NCI-H146 treated with DMSO at 0.1 percent for 48 hours (cell line): ENCODE measurements around the gene SLC27A4.
A peak's percentile ranks its signal among the peaks of the same experiment; 100 is the strongest.

Source experiments
- DNase-seq: peaks from one replicate; lab custom pipeline; 2025; ENCODE audit not compliant: unreplicated experiment; lab: John Stamatoyannopoulos, UW

SLC27A4 gene

DNA sequence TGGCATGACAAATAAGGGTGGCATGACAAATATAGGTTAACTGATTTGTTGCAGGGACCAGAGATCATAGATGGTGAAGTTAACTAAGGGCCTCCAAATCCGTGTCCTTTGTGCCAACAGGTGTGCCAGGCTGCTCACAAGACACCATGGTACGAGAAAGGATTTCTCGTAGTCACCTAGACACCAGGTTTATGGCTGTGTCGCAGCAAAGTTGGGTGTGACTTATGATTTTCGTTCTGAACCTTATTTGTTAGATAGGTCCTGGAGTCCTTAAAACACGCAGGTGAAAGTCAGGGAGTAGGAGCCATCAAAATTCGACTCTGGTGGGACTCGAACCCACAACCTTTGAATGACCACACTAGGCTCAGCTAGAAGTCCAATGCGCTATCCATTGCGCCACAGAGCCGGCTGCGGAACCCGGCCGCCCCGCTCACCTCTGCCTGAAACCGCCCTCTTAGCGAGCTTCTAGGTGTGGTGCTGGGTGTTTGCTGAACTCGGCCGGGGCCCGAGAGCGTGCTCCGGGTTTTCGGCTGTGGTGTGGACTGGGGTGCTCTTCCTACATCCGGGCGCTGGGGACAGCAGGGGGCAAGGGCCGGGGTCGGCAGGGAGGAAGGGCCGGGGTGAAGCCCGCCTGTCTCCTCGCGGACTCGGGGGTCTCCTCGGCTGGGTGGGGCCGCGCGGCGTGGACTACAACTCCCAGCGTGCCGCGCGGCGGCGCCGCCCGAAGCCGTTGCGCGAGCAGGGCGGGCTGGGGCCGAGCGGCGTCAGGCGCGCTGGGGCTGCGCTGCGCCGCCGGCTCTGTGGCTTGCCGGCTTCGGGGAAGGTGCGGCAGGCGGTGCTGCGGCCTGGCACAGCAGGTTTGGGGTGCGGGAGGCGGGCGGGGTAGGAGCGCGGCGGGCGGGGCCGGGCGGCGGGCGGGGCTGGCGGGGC is at the start of gene SLC27A4:
SLC27A4 (plus strand) TSS at position 767 of the 930 bp plus-strand sequence. CDS start 2,606 bp downstream, outside the sequence.
- DNase-seq: peak; percentile 71

DNA sequence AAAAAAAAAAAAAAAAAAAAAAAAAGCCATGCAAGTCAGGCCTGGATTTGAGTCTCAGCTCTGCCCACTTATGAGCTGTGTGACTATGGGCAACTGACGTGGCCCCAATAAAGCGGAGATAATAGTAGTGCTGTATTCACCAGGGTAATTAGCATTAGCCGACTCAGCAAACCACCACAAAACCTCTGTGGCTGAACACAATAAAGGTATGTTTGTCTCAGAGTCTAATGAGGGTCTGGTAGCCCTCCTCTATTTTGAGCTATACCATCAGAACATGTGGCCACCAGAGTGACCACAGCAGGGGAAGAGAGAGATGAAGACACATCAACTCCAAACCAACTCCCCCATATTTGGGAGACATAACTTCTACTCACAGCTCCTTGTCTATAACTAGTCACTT is 48.3 kb upstream of the SLC27A4 start:
- no peak for DNase-seq

DNA sequence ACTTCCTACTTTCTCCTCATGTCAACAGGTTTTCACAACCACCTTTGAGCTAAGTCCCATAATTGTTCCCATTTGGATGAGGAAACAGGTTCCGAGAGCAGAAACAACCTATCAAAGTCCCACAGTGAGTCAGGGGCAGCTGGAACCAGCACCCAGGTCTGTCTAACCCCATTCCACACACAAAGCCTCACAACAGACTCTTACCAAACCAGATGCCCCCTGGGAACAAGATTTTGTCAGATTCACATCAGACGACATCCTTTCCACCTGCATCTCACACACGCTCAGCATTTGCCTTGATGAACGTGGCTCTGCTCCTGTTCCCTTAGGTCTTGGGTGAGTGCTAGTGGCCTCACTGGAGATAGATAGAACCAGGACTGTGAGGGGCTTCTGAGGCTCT is 47.2 kb upstream of the SLC27A4 start:
- no peak for DNase-seq

DNA sequence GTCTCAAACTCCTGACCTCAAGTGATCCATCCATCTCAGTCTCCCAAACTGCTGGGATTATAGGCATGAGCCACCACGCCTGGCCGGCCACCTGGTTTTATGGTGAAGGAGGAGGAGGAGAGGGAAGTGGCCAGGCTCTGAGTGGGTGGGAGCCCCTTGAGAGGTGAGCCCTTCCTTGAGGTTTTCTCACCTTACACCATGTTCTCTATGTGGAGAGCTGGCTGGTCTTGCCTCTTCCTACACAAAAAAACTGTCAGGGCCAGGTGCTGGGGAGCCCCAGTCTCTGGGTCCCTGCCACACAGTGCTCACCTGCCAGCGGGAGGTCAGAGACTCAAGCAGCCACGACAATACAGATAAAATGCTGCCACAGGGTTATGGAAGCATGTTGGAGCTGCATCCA is 46.2 kb upstream of the SLC27A4 start:
- no peak for DNase-seq

DNA sequence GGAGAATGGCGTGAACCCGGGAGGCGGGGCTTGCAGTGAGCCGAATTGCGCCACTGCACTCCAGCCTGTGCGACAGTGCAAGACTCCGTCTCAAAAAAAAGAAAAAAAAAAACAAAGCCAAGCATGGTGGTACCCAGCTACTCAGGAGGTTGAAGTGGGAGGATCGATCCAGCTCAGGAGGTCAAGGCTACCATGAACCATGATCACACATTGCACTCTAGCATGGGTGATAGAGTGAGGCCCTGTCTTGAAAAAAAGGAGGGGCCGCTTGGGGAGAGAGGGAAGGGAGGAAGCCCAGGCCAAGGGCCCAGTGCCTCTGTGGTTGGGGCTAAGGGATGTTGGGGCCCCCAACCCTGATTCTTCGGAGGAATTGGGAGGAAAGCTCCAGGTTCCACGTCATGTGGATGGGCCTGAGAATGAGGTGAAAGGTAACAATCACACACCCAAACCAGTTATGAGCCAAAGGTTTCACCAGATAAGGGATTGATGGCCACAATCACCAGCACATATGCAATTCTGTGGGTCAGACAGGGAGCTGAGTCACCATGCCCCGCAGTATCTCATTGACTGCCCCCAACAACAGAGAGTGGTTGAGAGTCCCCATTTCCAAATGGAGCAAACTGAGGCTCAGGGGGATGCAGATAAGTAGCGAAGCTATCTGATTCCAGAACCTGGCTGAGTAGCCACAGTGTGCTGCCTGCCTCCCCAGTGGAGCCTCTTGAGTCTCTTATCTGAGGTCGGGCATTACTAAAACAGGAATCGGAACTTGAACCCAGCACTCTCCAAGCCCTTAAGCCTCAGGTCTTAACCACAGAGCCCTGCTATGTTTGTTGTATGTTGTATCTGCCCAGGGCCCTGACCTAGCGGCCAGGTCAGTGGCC is 43.7 kb upstream of the SLC27A4 start:
- DNase-seq: no peak

DNA sequence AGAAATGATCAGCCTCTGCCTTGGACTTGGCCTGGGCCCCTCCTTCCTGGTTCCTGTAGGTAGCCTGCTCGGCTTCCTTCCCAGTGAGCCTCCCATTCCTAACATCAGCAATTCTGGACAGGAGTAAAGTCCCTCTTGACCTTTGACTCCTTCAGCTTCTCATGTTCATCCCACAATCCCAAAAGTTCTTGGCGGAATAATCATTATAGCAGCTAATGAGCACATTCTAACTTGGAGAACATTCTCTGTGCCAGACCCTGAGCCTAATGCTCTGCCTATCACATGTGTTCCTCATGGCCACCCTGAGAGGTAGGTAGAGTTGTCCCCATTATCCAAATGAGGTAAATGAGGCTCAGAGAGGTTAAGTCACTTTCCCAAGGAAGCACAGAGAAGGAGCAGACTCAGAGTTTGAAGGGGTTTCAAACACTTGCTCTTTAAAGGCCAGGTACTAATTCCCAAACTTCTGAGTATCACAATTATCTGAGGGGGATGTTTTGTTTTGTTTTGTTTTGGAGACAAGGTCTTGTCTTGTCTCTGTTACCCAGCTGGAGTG is 43.0 kb upstream of the SLC27A4 start:
- DNase-seq: no peak

DNA sequence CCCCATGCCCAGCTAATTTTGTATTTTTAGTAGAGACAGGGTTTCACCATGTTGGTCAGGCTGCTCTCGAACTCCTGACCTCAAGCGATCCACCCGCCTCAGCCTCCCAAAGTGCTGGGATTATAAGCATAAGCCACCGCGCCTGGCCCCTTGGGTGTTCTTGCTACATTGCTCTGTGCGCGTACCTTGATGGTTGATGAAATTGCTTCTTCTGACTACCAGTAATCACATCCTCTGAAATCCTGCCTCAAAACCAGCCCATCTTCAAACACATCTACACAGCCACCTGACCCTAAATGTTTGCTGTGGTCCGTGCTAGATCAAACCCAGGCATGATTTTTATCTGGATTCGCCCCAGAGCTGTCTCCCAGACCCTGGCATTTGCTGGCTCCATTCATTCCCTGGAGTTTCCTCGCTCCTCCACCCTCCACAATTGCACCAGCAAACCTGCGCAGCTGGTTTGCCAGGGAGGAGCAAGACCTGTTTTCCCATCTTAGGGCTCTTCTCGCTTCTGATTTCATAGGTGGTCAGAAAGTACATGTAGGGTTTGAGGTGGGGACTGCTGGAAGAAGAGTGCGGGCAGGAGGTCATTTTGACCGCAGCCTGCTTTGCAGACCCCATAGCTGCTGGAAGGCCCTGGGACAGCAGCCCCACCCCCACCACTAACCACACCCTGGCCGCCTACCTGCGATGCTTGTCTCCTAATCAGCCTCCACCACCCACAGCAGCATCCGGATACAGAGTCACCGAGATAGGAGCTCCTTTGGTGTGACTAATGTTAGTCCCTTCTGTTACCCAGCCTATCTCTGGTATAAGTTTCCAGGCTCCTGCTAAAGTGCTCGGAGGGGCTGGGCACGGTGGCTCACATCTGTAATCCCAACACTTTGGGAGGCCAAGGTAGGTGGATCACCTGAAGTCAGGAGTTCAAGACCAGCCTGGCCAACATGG is 41.5 kb upstream of the SLC27A4 start:
- no peak for DNase-seq

DNA sequence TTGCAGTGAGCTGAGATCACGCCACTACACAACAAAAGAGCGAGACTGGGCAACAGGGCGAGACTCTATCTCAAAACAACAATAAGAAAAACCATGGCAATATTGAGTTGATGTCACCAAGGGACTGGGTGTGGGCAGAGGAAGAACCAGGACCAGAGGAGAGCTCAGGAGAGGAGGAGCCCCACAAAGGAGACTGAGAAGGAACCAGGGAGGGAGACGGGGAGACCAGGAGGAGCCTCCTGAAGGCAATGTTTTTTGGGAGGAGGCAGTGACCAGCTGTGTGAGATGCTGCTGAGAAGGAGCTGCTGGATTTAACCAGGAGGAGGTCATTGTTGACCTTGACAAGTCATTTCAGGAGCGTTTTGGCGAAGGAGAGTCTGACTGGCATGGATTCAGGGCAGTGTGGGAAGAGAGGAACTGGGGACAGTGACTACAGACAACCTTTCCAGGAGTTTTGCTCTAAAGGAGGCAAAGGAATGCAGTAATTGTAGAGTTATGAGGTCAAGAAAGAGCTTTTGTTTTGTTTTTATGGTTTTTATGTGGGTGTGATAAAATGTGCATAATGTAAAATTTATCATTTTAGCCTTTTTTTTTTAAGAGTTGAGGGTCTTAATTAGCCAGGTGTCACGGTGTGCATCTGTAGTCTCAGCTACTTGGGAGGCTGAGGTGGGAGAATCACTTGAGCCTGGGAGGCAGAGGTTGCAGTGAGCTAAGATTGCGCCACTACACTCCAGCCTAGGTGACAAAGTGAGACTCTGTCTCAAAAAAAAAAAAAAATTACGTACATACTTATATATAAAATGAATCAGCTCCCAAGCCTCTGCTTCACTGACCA is 36.0 kb upstream of the SLC27A4 start:
- no peak for DNase-seq

DNA sequence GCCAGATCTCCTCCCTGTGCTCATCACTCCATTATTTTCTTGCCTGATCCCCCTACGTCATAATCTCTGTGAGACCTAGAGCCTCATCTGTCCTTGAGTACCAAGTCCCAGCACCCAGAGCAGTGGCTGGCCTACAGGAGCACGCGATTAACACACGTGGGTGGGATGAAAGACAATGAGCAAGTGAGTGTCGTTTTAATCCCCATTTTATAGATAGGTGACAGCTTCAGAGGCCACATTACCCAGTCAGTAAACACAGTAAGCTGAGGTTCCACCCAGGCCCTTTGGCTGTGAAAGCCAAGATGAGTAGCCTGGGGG is 35.4 kb upstream of the SLC27A4 start:
- DNase-seq: no peak

DNA sequence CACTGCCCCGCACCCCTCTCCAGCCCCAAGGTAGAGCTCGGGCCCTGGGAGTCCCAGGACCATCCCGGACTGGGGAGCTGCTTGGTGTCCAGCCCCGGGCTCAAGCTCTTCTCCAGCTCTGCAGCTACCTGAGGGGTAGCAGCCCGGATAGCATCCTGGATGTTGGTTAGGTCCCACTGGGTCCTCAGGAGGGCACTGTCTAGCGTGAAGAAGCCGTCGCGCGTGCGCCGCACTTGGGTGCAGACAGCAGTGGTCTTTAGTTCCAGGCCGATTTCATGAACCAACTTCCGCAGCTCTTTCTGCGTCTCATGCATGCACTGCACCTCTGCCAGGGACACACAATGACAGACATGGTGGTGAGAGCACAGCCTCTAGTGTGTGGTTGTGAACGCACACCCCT is 30.8 kb upstream of the SLC27A4 start:
- no peak for DNase-seq

DNA sequence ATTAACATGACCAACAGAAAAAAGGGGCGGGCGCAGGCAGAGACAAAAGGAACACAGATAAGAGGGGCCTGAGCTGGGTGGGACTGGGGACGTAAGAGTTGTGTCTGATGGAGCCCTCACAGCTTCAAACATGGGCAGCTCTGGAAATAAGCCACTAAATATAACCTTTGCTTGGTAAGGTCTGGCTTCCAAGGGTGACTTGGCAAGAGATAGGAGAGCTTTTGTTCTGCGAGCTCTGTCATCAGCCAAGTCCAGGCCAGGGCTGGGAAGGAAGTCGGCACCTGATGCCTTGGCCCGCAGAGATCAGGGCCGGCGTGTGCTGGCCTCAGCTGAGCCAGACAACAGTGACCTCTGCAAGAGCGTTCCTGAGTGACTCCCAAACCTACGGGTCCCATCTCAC is 29.9 kb upstream of the SLC27A4 start:
- no peak for DNase-seq

DNA sequence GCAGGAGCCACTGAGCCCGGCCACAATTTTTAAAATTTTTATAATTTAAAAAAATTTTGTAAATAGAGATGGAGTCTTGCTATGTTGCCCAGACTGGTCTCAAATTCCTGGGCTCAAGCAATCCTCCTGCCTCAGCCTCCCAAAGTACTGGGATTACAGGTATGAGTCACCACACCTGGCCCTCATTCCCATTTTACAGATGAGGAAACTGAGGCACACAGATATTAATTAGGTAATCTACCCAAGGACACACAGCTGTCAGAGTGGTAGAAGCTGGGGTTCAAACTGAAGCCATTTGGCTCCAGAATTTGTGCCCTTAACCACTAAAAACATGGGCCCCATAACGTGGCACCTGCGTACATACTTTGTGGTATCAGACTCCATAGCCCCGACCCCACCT is 25.6 kb upstream of the SLC27A4 start:
- DNase-seq: no peak

DNA sequence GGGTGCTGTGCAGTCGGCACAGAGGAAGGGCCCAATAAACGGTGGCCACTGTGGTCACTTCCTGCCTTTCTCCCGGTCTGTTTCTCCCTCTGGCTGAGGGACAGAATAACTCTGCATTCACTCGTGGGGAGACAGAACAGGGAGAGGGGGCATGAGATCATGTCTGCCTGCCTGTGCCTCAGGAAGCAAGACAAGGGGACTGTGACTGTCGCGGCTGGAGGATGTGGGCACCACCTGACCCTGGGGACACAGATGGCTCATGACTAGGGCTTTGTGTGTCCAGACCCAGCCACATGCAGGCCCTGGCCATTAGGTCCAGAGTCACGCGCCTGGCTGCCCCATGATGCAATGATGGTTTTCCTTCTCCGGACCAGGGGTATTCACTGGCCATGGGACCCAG is 23.9 kb upstream of the SLC27A4 start:
- no peak for DNase-seq

DNA sequence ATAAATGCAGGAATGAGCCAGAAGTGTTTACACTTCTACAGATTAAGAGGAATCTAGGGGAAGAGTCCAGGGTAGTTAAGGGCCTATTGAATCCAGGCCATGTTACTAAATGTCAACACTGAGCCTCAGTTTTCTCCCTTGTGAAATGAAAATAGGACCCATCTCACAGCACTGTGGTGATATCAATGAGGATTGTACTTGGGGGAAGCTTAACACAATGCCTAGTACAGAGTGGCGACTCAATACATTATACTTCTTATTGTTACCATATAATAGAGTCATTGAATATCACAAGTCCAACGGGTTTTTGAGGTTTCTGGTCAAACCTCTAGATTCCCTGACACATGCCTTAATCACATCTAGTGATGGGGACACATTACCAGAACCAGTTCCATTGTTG is 22.7 kb upstream of the SLC27A4 start:
- no peak for DNase-seq

DNA sequence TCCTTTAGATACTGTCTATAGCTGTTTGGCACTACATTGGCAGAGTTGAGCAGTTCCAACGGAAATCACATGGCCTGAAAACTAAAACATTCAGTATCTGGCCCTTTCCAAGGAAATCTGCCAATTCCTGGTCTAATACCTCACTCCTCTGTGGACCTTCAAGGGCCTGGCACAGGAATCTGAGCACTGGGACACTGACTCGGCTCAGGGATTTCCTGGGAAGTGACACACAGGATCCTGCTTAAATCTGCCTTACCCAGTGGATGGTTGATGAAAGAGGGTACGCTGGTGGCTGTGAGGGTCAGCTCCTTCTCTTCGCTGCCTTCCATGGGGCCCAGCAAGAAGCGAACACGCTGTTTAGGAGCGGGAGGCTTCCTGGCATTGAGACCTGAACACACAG is 19.0 kb upstream of the SLC27A4 start:
- no peak for DNase-seq

DNA sequence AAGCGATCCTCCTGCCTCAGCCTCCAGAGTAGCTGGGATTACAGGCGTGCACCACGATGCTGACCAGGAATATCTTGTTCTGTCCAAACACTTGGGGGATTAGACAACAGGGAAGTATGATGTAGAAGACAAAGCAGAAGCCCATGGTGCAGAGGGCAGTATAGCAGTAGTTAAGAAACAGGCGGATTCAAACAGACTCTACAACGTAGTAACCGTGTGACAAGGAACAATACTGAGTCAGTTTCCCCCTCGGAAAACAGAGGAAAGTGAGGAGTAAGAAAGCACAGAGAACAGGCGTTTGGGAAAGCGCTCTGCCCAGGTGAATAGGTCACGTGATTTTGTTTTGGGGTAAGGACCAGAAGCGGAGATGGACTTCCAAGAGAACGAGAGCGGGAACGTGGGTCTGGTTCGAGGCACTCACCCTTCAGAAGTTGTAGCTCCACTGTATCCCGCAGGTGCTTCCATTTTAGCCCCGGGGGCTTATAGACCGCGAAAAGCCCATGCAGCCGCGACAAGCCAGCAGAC is 18.4 kb upstream of the SLC27A4 start:
- no peak for DNase-seq

DNA sequence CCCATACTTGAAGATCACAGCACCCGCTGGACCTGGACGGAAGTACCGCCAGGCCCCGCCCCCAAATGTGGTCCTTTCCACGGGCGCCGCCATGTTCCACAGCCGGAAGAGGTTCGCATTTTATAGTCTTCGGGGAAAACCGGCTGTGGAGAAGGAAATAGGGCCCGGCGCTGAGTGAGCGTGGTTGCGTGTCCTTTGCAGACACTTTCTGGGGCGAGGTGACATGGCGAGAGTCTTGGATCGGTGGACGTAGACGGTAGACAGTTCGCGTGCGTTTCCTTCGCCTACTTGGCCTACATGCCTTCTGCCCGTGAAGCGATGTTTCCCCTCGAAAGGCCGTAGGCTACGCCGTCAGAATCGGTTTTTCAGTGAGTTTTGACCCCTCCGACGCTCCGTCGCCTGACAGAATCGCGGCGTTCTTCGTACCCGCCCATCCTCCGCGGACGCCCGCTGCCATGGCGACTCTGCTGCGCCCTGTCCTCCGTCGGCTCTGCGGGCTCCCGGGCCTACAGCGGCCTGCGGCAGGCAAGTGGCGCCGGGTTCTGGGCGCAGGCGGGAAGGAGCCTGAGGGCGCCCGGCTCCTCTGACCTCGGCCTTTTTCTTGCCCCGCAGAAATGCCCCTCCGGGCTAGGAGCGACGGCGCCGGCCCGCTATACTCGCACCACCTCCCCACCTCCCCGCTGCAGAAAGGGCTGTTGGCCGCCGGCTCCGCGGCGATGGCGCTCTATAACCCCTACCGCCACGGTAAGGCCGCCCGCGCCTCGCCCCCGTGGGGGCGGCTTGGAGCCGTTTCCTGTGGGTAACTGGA is 17.7 kb upstream of the SLC27A4 start, which contains the start of the genes COQ4 and TRUB2:
COQ4 (plus strand) TSS at position 436 of the 808 bp plus-strand sequence; CDS start at position 456, 20 bp downstream.
TRUB2 (minus strand) TSS at position 44 of the 808 bp plus-strand sequence; CDS start at position 5, 39 bp downstream.
- DNase-seq: peak; percentile 79

DNA sequence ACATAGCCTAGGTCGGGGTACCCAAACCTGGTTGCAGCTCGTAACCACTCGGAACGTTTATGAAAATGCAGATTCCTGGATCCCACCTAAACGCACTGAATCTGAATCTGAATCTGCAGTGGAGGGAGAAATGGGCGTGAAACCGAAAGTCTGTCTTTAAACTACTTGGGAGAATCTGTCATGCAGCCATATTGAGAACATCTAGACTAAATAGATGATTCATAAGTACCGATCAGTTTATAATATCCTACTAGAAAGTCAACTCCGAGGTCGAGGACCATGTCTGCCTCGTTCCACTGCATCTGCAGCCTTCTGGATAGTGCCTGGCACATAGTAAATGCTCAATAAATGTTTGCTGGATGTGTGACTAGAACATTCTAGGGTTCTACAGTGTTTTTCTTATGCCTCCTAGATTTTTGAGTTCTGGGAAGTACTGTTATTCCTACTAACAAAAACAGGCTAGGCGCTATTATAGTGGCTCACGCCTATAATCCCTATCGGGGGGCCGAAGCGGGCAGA is 17.1 kb upstream of the SLC27A4 start:
- no peak for DNase-seq
